Measurements from ENCODE around the gene ABCA5.

The ABCA5 gene

DNA sequence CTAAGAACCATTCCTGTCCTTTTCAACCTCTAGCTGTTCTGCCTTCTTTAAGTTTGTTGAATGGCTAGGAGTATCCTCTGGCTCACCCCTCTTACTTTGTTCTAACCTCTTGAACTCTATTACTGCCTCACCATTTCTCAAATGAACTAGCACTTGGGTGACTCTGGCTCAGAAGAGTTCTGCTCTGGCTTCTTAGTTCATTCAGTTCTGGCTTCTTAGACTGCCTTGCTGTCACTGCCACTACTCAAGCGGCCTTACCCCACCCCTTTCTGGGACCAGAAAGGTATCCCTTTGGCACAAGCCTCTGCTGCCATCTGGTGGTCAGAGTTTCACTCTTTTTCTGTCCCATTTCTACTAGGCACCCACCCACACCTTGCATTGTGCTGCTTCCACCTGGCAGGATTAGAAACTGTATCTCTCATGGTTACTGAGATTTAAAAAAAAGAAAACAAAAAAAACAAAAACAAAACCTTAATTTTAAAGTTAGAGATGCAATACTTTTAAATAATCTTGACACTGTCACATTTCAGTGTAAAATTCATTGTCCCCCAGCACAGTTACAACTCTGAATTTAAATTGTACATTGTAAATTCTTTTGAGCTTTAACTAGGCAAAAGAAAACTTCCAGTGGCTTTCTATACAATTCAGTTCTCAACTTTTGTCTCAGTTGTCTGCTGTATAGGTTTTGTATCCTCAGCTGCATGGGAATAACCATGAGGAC, 91.4 kb downstream of the ABCA5 start:
- no peak overlapping the region for H3K27ac ChIP-seq
- H3K9ac ChIP-seq, result no peak overlapping the region

DNA sequence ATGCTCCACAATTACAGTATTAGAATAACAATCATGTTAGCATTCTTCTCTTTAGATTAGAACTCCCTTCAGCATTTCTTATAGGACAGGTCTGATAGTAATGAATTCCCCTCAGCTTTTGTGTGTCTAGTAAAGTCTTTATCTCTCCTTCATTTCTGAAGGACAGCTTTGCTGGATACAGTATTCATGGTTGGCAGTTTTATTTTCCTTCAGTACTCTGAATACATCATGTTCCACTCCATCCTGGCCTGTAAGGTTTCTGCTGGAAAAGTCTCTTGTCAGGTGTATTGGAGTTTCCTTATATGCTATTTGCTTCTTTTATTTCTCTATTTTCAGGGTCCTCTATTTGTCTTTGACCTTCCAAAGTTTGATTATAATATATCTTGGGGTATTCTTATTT, 94.3 kb downstream of the ABCA5 start:
- no peak overlapping the region for H3K27ac ChIP-seq
- H3K9me3 ChIP-seq (ENCODE audit: control insufficient read depth, low read length), result no peaks in the 10 kb centered on the region
- H3K4me3 ChIP-seq (ENCODE audit: low read depth, low read length), result no peak overlapping the region
- H2AFZ ChIP-seq, result no peak overlapping the region
- H3K4me2 ChIP-seq (ENCODE audit: low read length), result no peak overlapping the region
- TF ChIP-seq, protein P1, sequence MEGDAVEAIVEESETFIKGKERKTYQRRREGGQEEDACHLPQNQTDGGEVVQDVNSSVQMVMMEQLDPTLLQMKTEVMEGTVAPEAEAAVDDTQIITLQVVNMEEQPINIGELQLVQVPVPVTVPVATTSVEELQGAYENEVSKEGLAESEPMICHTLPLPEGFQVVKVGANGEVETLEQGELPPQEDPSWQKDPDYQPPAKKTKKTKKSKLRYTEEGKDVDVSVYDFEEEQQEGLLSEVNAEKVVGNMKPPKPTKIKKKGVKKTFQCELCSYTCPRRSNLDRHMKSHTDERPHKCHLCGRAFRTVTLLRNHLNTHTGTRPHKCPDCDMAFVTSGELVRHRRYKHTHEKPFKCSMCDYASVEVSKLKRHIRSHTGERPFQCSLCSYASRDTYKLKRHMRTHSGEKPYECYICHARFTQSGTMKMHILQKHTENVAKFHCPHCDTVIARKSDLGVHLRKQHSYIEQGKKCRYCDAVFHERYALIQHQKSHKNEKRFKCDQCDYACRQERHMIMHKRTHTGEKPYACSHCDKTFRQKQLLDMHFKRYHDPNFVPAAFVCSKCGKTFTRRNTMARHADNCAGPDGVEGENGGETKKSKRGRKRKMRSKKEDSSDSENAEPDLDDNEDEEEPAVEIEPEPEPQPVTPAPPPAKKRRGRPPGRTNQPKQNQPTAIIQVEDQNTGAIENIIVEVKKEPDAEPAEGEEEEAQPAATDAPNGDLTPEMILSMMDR (IDR thresholded peaks at IDR 0.05), result no peak
- H3K79me2 ChIP-seq, result no peaks in the 10 kb centered on the region
- H3K27me3 ChIP-seq (ENCODE audit: control insufficient read depth, insufficient read depth, low read length), result no peaks in the 10 kb centered on the region
- H3K9ac ChIP-seq, result no peak overlapping the region
- no peaks in the 10 kb centered on the region for H3K36me3 ChIP-seq (ENCODE audit: control insufficient read depth, insufficient read depth, low read length)
- no peaks in the 10 kb centered on the region for H3K4me1 ChIP-seq

More for the DNA sequence above, 91.4 kb downstream of the ABCA5 start:
- H3K4me2 ChIP-seq (ENCODE audit: low read length), result no peak overlapping the region
- no peak overlapping the region for H3K4me3 ChIP-seq (ENCODE audit: low read depth, low read length)
- TF ChIP-seq, protein P1 (IDR thresholded peaks at IDR 0.05), result peak; percentile 61
- H3K79me2 ChIP-seq, result no peaks in the 10 kb centered on the region
- no peaks in the 10 kb centered on the region for H3K9me3 ChIP-seq (ENCODE audit: control insufficient read depth, low read length)
- H3K36me3 ChIP-seq (ENCODE audit: control insufficient read depth, insufficient read depth, low read length), result no peaks in the 10 kb centered on the region
- H2AFZ ChIP-seq, result no peak overlapping the region
- H3K4me1 ChIP-seq, result no peaks in the 10 kb centered on the region
- H3K27me3 ChIP-seq (ENCODE audit: control insufficient read depth, insufficient read depth, low read length), result no peaks in the 10 kb centered on the region

DNA sequence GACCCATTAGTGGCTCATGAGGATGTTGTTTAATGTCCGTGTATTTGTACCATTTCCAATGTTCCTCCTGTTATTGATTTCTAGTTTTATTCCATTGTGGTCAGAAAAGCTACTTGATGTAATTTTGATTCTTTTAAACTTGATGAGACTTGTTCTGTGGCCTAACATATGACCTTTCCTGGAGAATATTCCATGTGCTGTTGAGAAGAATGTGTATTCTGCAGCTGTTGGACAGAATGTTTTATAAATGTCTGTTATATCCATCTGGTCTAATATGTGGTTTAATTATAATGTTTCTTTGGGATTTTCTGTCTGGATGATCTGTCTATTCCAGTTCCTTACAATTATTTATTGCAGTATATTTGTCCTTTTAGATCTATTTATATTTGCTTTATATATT, 95.4 kb downstream of the ABCA5 start:
- Histone ChIP-seq H3K9me3 (ENCODE audit: control insufficient read depth, low read length) (no peaks in the 10 kb centered on the region), H3K27ac (no peak overlapping the region), H3K4me3 (ENCODE audit: low read depth, low read length) (no peak overlapping the region), H3K79me2 (no peaks in the 10 kb centered on the region), H3K27me3 (ENCODE audit: control insufficient read depth, insufficient read depth, low read length) (no peaks in the 10 kb centered on the region), H3K36me3 (ENCODE audit: control insufficient read depth, insufficient read depth, low read length) (no peaks in the 10 kb centered on the region), H3K9ac (no peak overlapping the region), H3K4me1 (no peaks in the 10 kb centered on the region), H3K4me2 (ENCODE audit: low read length) (no peak overlapping the region), H2AFZ (no peak overlapping the region)
- TF ChIP-seq, protein P1 (IDR thresholded peaks at IDR 0.05), result no peak

DNA sequence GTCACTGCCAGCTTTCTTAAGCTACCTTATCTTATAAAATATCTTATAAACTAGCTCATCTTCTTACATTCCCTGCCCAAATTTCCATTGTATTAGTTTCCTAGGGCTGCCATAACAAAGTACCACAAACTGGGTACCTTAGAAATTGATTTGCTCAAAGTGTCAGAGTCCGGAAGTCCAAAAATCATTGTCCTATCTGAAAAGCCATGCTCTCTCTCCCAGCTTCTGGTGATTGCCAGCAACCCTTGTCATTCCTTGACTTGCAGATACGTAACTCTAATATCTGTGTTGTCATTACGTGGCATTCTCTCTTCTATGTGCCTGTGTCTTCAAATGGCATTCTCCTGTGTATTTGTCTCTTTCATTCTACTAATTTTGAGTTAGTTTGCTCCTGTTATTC, 96.0 kb downstream of the ABCA5 start:
- Histone ChIP-seq H3K4me3 (ENCODE audit: low read depth, low read length) (no peak overlapping the region), H3K79me2 (no peaks in the 10 kb centered on the region), H3K4me2 (ENCODE audit: low read length) (no peak overlapping the region), H3K27ac (no peak overlapping the region), H3K27me3 (ENCODE audit: control insufficient read depth, insufficient read depth, low read length) (no peaks in the 10 kb centered on the region), H3K36me3 (ENCODE audit: control insufficient read depth, insufficient read depth, low read length) (no peaks in the 10 kb centered on the region), H2AFZ (no peak overlapping the region), H3K9ac (no peak overlapping the region), H3K9me3 (ENCODE audit: control insufficient read depth, low read length) (no peaks in the 10 kb centered on the region), H3K4me1 (no peaks in the 10 kb centered on the region)
- TF ChIP-seq, protein P1 (IDR thresholded peaks at IDR 0.05), result no peak

DNA sequence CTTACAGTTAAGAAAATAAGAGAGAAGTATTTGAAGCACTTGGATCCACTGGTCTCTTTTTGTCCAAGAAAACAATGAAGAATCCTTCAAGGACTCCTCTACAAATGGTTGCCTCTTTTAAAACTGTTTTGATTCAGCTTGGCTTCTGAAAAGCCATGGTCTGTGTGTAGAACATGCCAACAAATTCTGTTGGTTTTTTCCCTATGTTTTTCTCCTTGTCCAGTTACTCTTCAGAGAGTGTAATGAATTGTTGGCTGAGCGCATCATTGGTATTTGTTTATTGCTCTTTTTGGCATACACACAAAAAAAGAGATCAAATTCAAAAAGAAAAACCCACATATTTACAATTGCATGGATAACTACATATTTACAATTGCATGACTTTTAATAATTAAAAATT, 98.4 kb downstream of the ABCA5 start, which contains the start of gene ABCA10:
Gene ABCA10, minus strand, starts transcription at position 249 of the 400 bp plus-strand sequence. CDS start 3,466 bp downstream, outside the sequence.
- Histone ChIP-seq H3K27ac (no peak within 1 kb of the TSS), H3K79me2 (no peaks in the 10 kb centered on the region), H2AFZ (no peak within 1 kb of the TSS), H3K4me3 (ENCODE audit: low read depth, low read length) (no peak within 1 kb of the TSS), H3K36me3 (ENCODE audit: control insufficient read depth, insufficient read depth, low read length) (no peaks in the 10 kb centered on the region), H3K9ac (no peak within 1 kb of the TSS), H3K4me1 (no peaks in the 10 kb centered on the region), H3K9me3 (ENCODE audit: control insufficient read depth, low read length) (no peaks in the 10 kb centered on the region), H3K4me2 (ENCODE audit: low read length) (no peak within 1 kb of the TSS), H3K27me3 (ENCODE audit: control insufficient read depth, insufficient read depth, low read length) (no peaks in the 10 kb centered on the region)
- TF ChIP-seq, protein P1 (IDR thresholded peaks at IDR 0.05), result no peak
